K562 (cell line): ENCODE results near the gene FRMD4A. TPM values are rescaled to one million over a fixed set of nuclear protein-coding genes. Genes with fewer than 3 reads are reported as not detected.

Experiments used
- ATAC-seq: fragments of 200-7000 bp; cut with Tn5 transposase; 3 replicates; pipeline ENCODE4 v1.9.1; 2020; ENCODE audit warnings: moderate library complexity
- BruUV-seq: library from RNA; stranded (reverse); fragments of 400-500 nt; replicated peaks from 2 replicates; lab custom pipeline; 2021; lab: Mats Ljungman, UMichigan
- CTCF ChIA-PET: fragments of 300-600 bp; formaldehyde crosslinking; extraction: SDS; loops from one replicate; lab custom pipeline; 2021; ENCODE audit warnings: low intra/inter-chr PET ratio; lab: Yijun Ruan, JAX
- POLR2A ChIA-PET: fragments of 300-600, 350-650 bp; sonication (Branson Sonifier 250); formaldehyde crosslinking; extraction: SDS; loops from one replicate; lab custom pipeline; 2021; ENCODE audit warnings: antibody characterized with exemption, inconsistent platforms; lab: Yijun Ruan, JAX
- DNase-seq, 4 experiments: peaks; one replicate each; pipeline versions ENCODE4 v3.0.0 to v3.0.0-alpha.2; 2011 to 2018; ENCODE audit warnings: low spot score in 3 of 4, mixed read lengths in 3 of 4; ENCODE audit errors: extremely low read depth in 1 of 4
- FAIRE-seq: peaks from 2 replicates; lab custom pipeline; 2011; peaks lifted over from hg19 to GRCh38; lab: Jason Lieb, UNC
- H2AFZ ChIP-seq: 2 replicates; pipeline ENCODE4 v1.6.0; 2011; ENCODE audit warnings: low read depth, low read length, control low read depth, inconsistent platforms
- H3K27ac ChIP-seq: fragments of 200-600 bp; 3 replicates; pipeline ENCODE4 v1.8.0; 2011; ENCODE audit warnings: low read depth, mild to moderate bottlenecking, control low read depth, inconsistent platforms, low read length, moderate library complexity, mixed read lengths; ENCODE audit errors: extremely low read depth
- H3K27me3 ChIP-seq, 2 experiments: fragments of 300-600 bp in 1 of 2; 2 replicates in 1 of 2; 3 replicates in 1 of 2; pipeline versions ENCODE4 v1.6.0 to v1.8.0; 2011; ENCODE audit warnings: inconsistent platforms in 2 of 2, low read length in 2 of 2, mild to moderate bottlenecking in 1 of 2, mixed read lengths in 1 of 2, moderate library complexity in 1 of 2; ENCODE audit not compliant: control insufficient read depth in 2 of 2, insufficient read depth in 2 of 2
- H3K36me3 ChIP-seq: fragments of 300-600 bp; 3 replicates; pipeline ENCODE4 v1.8.0; 2011; ENCODE audit warnings: mild to moderate bottlenecking, low read length, inconsistent platforms; ENCODE audit not compliant: control insufficient read depth, insufficient read depth
- H3K4me1 ChIP-seq, 2 experiments: fragments of 200-600 bp in 1 of 2; replicated peaks in 1 of 2; 2 replicates in 1 of 2; 3 replicates in 1 of 2; pipeline versions ENCODE4 v1.5.1 to v1.8.0; 2011; ENCODE audit warnings: inconsistent platforms in 2 of 2, low read length in 2 of 2, mild to moderate bottlenecking in 1 of 2, mixed read lengths in 1 of 2, moderate library complexity in 1 of 2; ENCODE audit not compliant: control insufficient read depth in 2 of 2, insufficient read depth in 2 of 2
- H3K4me2 ChIP-seq: 2 replicates; pipeline ENCODE4 v1.6.1; 2011; ENCODE audit warnings: low read length, control low read depth, inconsistent platforms, mixed read lengths; ENCODE audit not compliant: insufficient read depth
- H3K4me3 ChIP-seq: fragments of 200-600 bp; sonication (generic), shearing (Covaris generic); 2 replicates; pipeline ENCODE4 v1.5.1; 2016; ENCODE audit warnings: control low read depth, inconsistent platforms
- H3K79me2 ChIP-seq: fragments of 200-600 bp; 3 replicates; pipeline ENCODE4 v1.8.0; 2011; ENCODE audit warnings: low read length, inconsistent platforms; ENCODE audit not compliant: control insufficient read depth, insufficient read depth
- H3K9ac ChIP-seq, 2 experiments: 2 replicates each; pipeline versions ENCODE4 v1.6.0 to v1.6.1; 2011; ENCODE audit warnings: low read depth in 2 of 2, low read length in 2 of 2, control low read depth in 1 of 2, inconsistent platforms in 1 of 2, mild to moderate bottlenecking in 1 of 2, mixed read lengths in 1 of 2; ENCODE audit not compliant: insufficient read depth in 1 of 2
- H3K9me1 ChIP-seq: one replicate; pipeline ENCODE4 v1.6.0; 2011; ENCODE audit warnings: inconsistent platforms, mild to moderate bottlenecking, low read length, moderate library complexity; ENCODE audit not compliant: control insufficient read depth, insufficient read depth
- H3K9me3 ChIP-seq: replicated peaks from 2 replicates; pipeline ENCODE4 v1.5.1; 2011; ENCODE audit warnings: low read depth, low read length, inconsistent platforms; ENCODE audit not compliant: control insufficient read depth, insufficient read depth
- H4K20me1 ChIP-seq: replicated peaks from 2 replicates; pipeline ENCODE4 v1.6.1; 2011; ENCODE audit warnings: low read length, inconsistent platforms, mixed read lengths; ENCODE audit not compliant: control insufficient read depth, insufficient read depth
- NR1H2 ChIP-seq: sonication (generic); formaldehyde crosslinking; IDR thresholded peaks from 2 replicates; pipeline ENCODE4 v1.4.0; 2020; ENCODE audit warnings: mild to moderate bottlenecking, missing genetic modification reagents
- RFX1 ChIP-seq: fragments of 450-650 bp; IDR thresholded peaks from 2 replicates; pipeline ENCODE4 v1.6.1; 2016; ENCODE audit warnings: mild to moderate bottlenecking, moderate library complexity
- TEAD2 ChIP-seq: fragments of 450-650 bp; IDR thresholded peaks from 2 replicates; pipeline ENCODE4 v1.6.1; 2016; ENCODE audit warnings: missing genetic modification characterization, control low read depth, missing compliant biosample characterization
- TOE1 ChIP-seq, 2 experiments: fragments of 450-650 bp in 1 of 2; sonication (generic) in 1 of 2; formaldehyde crosslinking in 1 of 2; IDR thresholded peaks; 2 replicates each; pipeline versions ENCODE4 v1.7.1 to v1.8.0; 2016 to 2022; ENCODE audit warnings: borderline replicate concordance in 2 of 2, mild to moderate bottlenecking in 2 of 2, antibody characterized with exemption in 1 of 2, inconsistent platforms in 1 of 2, low read depth in 1 of 2, missing genetic modification reagents in 1 of 2, moderate library complexity in 1 of 2
- WGBS: fragments of 100-300 bp; shearing (Covaris generic); methylation state at CpG from one replicate; pipeline ENCODE4 v1.1.6; 2016; ENCODE audit warnings: low coverage, mixed read lengths; ENCODE audit not compliant: insufficient coverage; ENCODE audit errors: missing lambda C conversion rate; 5-methylcytosine and 5-hydroxymethylcytosine counted together
- in situ Hi-C: fragments of 300-500 bp; cut with MboI; formaldehyde crosslinking; loops from 4 replicates; pipeline ENCODE4 v1.15.0; 2018; ENCODE audit warnings: inconsistent platforms, mixed read lengths
- intact Hi-C: fragments of 100-400 bp; cut with micrococcal nuclease; formaldehyde crosslinking; loops from 2 replicates; pipeline ENCODE4 v1.14.2; 2022
- polyA plus RNA-seq, 8 experiments: library from polyadenylated mRNA; depleted of rRNA in 4 of 8; stranded (reverse) in 5 of 8; unstranded in 3 of 8; fragments of >200 nt; fragmentation: Nextera tagmentation in 2 of 8; fragmentation: Illumina TruSeq in 1 of 8; extraction: Ambion mirVana in 2 of 8; extraction: Trizol in 1 of 8; gene quantifications; 2 replicates each; pipeline versions ENCODE4 v1.2.1 to v1.2.3, GENCODE V29; 2011 to 2014; ENCODE audit warnings: inconsistent platforms in 1 of 8, missing spikeins in 1 of 8
- total RNA-seq, 7 experiments: library from RNA; depleted of rRNA in 6 of 7; stranded (reverse); fragments of >200 nt in 6 of 7; fragmentation: Illumina TruSeq in 2 of 7; extraction: Trizol in 2 of 7; gene quantifications; 2 replicates each; pipeline versions ENCODE4 v1.2.1 to v1.2.3, GENCODE V29; 2011 to 2021; ENCODE audit warnings: low replicate concordance in 1 of 7
- TF ChIP-seq, protein P1 (sequence below), 2 experiments: fragments of 450-650 bp in 1 of 2; sonication (generic) in 1 of 2; formaldehyde crosslinking; conservative IDR thresholded peaks; 2 replicates each; pipeline versions ENCODE4 v1.4.0 to v1.8.1; 2020 to 2022; ENCODE audit warnings: mild to moderate bottlenecking in 1 of 2, missing genetic modification reagents in 1 of 2
- TF ChIP-seq, protein P2 (sequence below): fragments of 200-800 bp; sonication (Bioruptor generic); IDR thresholded peaks from 2 replicates; pipeline ENCODE4 v1.6.1; 2017; ENCODE audit warnings: missing genetic modification characterization, missing compliant biosample characterization
- TF ChIP-seq, protein P3 (sequence below): fragments of 250-450 bp; sonication (Bioruptor Pico); IDR thresholded peaks from 2 replicates; pipeline ENCODE4 v1.4.0; 2020; ENCODE audit warnings: borderline replicate concordance
- TF ChIP-seq, protein P4 (sequence below): fragments of 250-450 bp; sonication (Bioruptor Pico); IDR thresholded peaks from 2 replicates; pipeline ENCODE4 v1.4.0; 2020; ENCODE audit warnings: mild to moderate bottlenecking

The FRMD4A gene
- total and polyA plus RNA-seq, 9 of the 15 experiments (the other 6 are each of a cell fraction or from before 2014, with no cell fraction given), result 0.80 to 5.2 (median 3.0) TPM

DNA sequence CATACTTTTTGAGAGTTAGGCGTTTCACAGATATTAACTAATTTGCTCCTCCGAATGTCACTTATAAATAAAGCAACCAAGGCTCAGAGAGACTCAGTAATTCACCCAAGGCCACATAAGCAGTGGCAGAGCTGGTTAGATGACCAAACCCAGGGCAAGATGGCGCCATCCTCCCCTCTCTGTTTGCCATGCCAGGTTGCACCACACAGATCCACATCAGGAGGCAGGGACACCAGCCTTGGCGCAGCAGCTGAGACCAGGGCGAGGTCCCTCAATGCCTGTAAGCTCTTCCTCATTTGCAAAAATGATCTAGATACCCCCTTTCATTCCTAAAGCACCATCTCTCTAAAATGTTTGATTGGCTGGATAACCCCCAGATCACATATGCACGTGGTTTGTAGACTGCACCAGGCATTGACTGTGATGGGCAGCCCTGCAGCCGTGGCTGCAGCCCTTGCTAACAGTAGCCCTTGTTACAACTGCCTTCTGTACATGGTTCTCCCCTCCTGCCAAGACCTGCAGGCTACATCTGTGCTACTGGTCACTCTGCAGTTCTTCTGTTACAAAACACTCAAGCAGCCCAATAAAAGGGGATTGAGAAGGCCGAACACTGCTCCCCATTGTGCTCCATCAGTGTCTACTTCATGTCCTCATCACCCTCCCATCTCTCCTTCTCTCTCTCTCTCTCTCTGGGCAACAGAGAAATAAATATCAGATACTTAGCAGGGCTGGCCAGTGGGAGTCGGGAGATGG is 445.3 kb downstream of the FRMD4A start:
- H3K27ac ChIP-seq, result no peak overlapping the region
- intact Hi-C loops (no loop called here), in situ Hi-C loops (no loop called here)
- H3K36me3 ChIP-seq, result no peaks in the 10 kb centered on the region
- H3K4me3 ChIP-seq, result no peak overlapping the region
- H2AFZ ChIP-seq, result no peak overlapping the region
- no peak overlapping the region for H3K4me2 ChIP-seq
- no peaks in the 10 kb centered on the region for H3K4me1 ChIP-seq
- H3K79me2 ChIP-seq, result no peaks in the 10 kb centered on the region
- TF ChIP-seq, protein P1, sequence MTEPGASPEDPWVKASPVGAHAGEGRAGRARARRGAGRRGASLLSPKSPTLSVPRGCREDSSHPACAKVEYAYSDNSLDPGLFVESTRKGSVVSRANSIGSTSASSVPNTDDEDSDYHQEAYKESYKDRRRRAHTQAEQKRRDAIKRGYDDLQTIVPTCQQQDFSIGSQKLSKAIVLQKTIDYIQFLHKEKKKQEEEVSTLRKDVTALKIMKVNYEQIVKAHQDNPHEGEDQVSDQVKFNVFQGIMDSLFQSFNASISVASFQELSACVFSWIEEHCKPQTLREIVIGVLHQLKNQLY (CRISPR knock-in tag; conservative IDR thresholded peaks at IDR 0.05), result no peak
- TF ChIP-seq TEAD2 (tag) (no peak), NR1H2 (CRISPR knock-in tag) (no peak), TOE1 (IDR thresholded peaks at IDR 0.05; ENCODE audit: borderline replicate concordance) (no peak), TOE1 (CRISPR knock-in tag; IDR thresholded peaks at IDR 0.05; ENCODE audit: borderline replicate concordance, low read depth) (no peak), RFX1 (no peak)
- TF ChIP-seq, protein P2, sequence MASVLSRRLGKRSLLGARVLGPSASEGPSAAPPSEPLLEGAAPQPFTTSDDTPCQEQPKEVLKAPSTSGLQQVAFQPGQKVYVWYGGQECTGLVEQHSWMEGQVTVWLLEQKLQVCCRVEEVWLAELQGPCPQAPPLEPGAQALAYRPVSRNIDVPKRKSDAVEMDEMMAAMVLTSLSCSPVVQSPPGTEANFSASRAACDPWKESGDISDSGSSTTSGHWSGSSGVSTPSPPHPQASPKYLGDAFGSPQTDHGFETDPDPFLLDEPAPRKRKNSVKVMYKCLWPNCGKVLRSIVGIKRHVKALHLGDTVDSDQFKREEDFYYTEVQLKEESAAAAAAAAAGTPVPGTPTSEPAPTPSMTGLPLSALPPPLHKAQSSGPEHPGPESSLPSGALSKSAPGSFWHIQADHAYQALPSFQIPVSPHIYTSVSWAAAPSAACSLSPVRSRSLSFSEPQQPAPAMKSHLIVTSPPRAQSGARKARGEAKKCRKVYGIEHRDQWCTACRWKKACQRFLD (CRISPR knock-in tag), result no peak
- TF ChIP-seq, protein P3, sequence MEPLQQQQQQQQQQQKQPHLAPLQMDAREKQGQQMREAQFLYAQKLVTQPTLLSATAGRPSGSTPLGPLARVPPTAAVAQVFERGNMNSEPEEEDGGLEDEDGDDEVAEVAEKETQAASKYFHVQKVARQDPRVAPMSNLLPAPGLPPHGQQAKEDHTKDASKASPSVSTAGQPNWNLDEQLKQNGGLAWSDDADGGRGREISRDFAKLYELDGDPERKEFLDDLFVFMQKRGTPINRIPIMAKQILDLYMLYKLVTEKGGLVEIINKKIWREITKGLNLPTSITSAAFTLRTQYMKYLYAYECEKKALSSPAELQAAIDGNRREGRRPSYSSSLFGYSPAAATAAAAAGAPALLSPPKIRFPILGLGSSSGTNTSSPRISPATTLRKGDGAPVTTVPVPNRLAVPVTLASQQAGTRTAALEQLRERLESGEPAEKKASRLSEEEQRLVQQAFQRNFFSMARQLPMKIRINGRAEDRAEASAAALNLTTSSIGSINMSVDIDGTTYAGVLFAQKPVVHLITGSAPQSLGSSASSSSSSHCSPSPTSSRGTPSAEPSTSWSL (CRISPR knock-in tag), result no peak
- TF ChIP-seq, protein P4, sequence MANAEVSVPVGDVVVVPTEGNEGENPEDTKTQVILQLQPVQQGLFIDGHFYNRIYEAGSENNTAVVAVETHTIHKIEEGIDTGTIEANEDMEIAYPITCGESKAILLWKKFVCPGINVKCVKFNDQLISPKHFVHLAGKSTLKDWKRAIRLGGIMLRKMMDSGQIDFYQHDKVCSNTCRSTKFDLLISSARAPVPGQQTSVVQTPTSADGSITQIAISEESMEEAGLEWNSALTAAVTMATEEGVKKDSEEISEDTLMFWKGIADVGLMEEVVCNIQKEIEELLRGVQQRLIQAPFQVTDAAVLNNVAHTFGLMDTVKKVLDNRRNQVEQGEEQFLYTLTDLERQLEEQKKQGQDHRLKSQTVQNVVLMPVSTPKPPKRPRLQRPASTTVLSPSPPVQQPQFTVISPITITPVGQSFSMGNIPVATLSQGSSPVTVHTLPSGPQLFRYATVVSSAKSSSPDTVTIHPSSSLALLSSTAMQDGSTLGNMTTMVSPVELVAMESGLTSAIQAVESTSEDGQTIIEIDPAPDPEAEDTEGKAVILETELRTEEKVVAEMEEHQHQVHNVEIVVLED, result no peak
- ChIA-PET CTCF (no interaction called here), POLR2A (interaction anchor here (0.6 kb wide), 1 partner anchor 57 kb away, joined by 5 read pairs; no protein-coding TSS in a partner anchor)
- BruUV-seq, result no TSS peak
- no peak overlapping the region for H3K9ac ChIP-seq
- no peaks in the 10 kb centered on the region for H3K9me3 ChIP-seq
- 0 out of 2 replicates have a peak, but pooled peaks cover 1% of the 10 kb centered on the region for H4K20me1 ChIP-seq
- no peaks in the 10 kb centered on the region for H3K9me1 ChIP-seq
- 2% methylated on average over 9 of the region's 9 CpGs for WGBS
- peaks cover 13 to 34% of the 10 kb centered on the region in 2 experiments; a peak in 4 of 5 replicates for H3K27me3 ChIP-seq
- no peak for ATAC-seq
- FAIRE-seq, result no peak
- DNase-seq, result no peak
